Bronchial epithelial cell (primary cell): Measurements from ENCODE around the gene FRMD4A. TPM values are rescaled to one million over a fixed set of nuclear protein-coding genes. Genes with fewer than 3 reads are reported as not detected.

ENCODE experiments used
- DNase-seq: peaks from one replicate; pipeline ENCODE4 v3.0.0-alpha.2; 2010; ENCODE audit warnings: low read depth
- FAIRE-seq: peaks from 2 replicates; lab custom pipeline; 2011; peaks lifted over from hg19 to GRCh38; lab: Jason Lieb, UNC
- H3K27me3 ChIP-seq: 2 replicates; pipeline ENCODE4 v1.5.1; 2011; ENCODE audit warnings: low read length; ENCODE audit not compliant: control insufficient read depth, insufficient read depth
- H3K36me3 ChIP-seq: 2 replicates; pipeline ENCODE4 v1.5.1; 2011; ENCODE audit warnings: low read length; ENCODE audit not compliant: control insufficient read depth, insufficient read depth
- H3K4me3 ChIP-seq: 2 replicates; pipeline ENCODE4 v1.5.1; 2011; ENCODE audit warnings: mild to moderate bottlenecking, low read depth, low read length, control low read depth
- CTCF ChIP-seq: IDR thresholded peaks from 2 replicates; pipeline ENCODE4 v1.5.1; 2011; ENCODE audit warnings: mild to moderate bottlenecking, moderate library complexity, low read length, control low read depth, inconsistent platforms; ENCODE audit not compliant: insufficient read depth, severe bottlenecking
- total RNA-seq: library from RNA; depleted of rRNA; stranded (reverse); fragments of >200 nt; gene quantifications from 2 replicates; pipeline ENCODE4 v1.2.1, GENCODE V29; 2014

Gene FRMD4A
- total RNA-seq, 1 donor from 2014 or later, result 3.2 TPM

GRCh38 chr10:14158575-14158974, 172.1 kb downstream of the FRMD4A start:
- FAIRE-seq (no peak), DNase-seq (no peak)
- peaks cover 2% of the 10 kb centered on the region for H3K27me3 ChIP-seq
- H3K36me3 ChIP-seq, result no peaks in the 10 kb centered on the region
- no peak for TF ChIP-seq CTCF
- no peak overlapping the region for H3K4me3 ChIP-seq

DNA sequence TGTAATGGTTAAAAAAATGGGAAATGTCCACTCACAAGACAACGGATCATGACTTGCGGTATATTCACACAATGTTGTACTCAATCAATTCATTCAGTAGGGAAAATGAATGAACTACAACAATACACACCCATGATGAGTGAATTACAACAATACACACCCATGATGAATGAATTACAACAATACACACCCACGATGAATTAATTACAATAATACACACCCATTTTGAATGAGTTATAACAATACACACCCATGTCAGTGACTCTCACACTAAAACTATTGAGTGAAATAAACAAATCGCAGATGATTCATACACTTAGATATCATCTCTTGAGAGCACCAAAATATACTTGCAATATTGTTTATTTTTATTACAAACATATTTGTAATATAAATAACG, 174.6 kb downstream of the FRMD4A start:
- Histone ChIP-seq H3K27me3 (peaks cover 2% of the 10 kb centered on the region), H3K36me3 (no peaks in the 10 kb centered on the region), H3K4me3 (no peak overlapping the region)
- no peak for TF ChIP-seq CTCF
- FAIRE-seq (no peak), DNase-seq (no peak)

- Histone ChIP-seq H3K27me3 (peaks cover 2% of the 10 kb centered on the region), H3K36me3 (no peaks in the 10 kb centered on the region), H3K4me3 (no peak overlapping the region)
- peak; percentile 73 for FAIRE-seq
- DNase-seq, result no peak
- TF ChIP-seq CTCF, result no peak
Observed at GRCh38 chr10:14153570-14154055, 177.1 kb downstream of the FRMD4A start.

DNA sequence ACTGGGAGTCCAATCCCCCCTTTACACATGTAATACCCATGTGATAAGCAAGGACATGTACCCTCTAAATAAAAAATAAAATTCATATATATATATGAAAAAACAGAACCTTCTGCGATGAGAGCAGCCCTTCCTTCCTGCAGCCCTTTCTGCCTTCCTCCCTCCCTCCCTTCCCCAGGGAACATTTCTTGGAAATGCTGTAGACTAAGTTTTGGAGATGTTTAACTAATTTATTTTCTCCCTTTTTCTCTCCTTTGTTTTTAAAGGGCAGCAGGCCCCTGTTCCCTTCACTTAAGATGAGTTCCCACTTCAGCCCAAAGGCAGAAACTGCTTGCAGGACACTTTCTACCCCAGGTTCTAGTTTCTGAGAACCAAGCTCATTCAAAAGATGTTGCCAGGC, 179.2 kb downstream of the FRMD4A start:
- no peak overlapping the region for H3K4me3 ChIP-seq
- DNase-seq (no peak), FAIRE-seq (no peak)
- H3K27me3 ChIP-seq, result no peaks in the 10 kb centered on the region
- H3K36me3 ChIP-seq, result no peaks in the 10 kb centered on the region
- TF ChIP-seq CTCF, result no peak

DNA sequence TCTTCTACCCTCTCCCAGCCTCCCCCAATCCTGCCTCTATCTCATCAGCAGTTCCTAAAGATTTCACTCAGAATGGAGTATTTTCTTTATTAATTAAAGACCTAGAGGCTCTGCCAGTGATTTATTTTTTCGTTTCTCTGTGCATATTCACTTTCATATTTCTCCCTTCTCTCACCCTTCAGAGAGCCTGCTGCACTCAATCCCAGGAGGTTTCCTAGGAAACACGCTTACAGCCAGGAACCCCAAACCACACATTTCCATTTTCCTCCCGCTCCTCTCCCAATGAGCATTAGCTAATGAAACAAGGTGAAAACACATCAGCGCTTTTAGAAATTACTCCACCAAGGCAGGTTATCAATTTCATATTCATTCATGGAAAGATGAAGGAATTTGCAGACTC, 180.2 kb downstream of the FRMD4A start:
- no peak for DNase-seq
- TF ChIP-seq CTCF, result no peak
- no peak for FAIRE-seq
- Histone ChIP-seq H3K36me3 (no peaks in the 10 kb centered on the region), H3K27me3 (no peaks in the 10 kb centered on the region), H3K4me3 (no peak overlapping the region)

DNA sequence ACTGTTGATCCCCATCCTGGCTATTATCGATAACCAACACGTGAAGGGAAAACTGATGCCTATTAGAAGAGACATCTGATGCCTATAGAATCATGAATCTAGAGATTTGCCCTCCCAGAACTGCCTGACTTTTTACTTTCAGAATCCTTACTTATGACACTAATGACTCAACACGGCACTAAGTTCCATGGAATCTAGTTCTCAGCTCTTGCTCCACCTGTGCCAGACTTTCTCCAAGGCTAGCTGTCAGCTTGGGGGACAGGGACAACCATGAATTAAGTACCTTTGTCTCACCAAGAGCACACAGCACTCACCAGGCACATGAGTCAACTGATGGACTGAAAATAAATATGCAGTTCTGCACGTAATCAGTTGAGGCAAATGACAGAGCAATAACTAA, 184.2 kb downstream of the FRMD4A start:
- Histone ChIP-seq H3K27me3 (no peaks in the 10 kb centered on the region), H3K4me3 (no peak overlapping the region), H3K36me3 (no peaks in the 10 kb centered on the region)
- FAIRE-seq (no peak), DNase-seq (no peak)
- TF ChIP-seq CTCF, result no peak
